Ovary (tissue), 3 donors: Measurements from ENCODE around the gene ARHGEF19.

Experiments used
- POLR2A ChIP-seq: fragments of 450-650 bp; IDR thresholded peaks from one replicate; pipeline ENCODE4 v1.6.1; 2017; ENCODE audit warnings: antibody characterized with exemption, mild to moderate bottlenecking, moderate library complexity
- TF ChIP-seq, protein P1 (sequence below), 3 donors: fragments of 450-650 bp in 2 of 3; fragments of 200-600 bp in 1 of 3; IDR thresholded peaks; one replicate each; pipeline versions ENCODE4 v1.5.1 to v1.8.0; 2016 to 2022; ENCODE audit warnings: antibody characterized with exemption in 3 of 3, mild to moderate bottlenecking in 1 of 3
- donor health status: DM: no; HTN: no; CAD: no.

DNA sequence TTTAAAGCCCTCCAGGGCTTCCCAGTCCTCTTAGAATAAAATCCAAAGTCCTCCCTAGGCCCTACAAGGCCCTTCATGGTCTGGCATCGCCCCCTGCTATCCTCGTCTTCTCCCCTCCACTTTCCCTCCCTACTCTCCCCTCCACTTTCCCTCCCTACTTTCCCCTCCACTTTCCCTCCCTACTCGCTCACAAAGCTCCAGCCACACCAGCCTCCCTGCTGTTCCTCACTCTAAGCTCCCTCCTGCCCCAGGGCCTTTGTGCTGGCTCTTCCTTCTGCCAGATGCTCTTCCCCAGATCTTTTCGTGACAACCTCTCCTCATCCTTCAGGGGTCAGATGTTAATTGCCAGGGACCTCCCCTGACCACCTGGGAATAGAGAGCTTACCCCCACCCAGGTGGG, 12.8 kb downstream of the ARHGEF19 start:
- TF ChIP-seq POLR2A: no peak
- TF ChIP-seq, protein P1, sequence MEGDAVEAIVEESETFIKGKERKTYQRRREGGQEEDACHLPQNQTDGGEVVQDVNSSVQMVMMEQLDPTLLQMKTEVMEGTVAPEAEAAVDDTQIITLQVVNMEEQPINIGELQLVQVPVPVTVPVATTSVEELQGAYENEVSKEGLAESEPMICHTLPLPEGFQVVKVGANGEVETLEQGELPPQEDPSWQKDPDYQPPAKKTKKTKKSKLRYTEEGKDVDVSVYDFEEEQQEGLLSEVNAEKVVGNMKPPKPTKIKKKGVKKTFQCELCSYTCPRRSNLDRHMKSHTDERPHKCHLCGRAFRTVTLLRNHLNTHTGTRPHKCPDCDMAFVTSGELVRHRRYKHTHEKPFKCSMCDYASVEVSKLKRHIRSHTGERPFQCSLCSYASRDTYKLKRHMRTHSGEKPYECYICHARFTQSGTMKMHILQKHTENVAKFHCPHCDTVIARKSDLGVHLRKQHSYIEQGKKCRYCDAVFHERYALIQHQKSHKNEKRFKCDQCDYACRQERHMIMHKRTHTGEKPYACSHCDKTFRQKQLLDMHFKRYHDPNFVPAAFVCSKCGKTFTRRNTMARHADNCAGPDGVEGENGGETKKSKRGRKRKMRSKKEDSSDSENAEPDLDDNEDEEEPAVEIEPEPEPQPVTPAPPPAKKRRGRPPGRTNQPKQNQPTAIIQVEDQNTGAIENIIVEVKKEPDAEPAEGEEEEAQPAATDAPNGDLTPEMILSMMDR (IDR thresholded peaks at IDR 0.05): no peak
